H9 (cell line): ENCODE results near the gene ZNF28. TPM values are rescaled to one million over a fixed set of nuclear protein-coding genes. Genes with fewer than 3 reads are reported as not detected.
"Not testable (repeated sequence)": the region's sequence is repeated elsewhere in the genome, so short reads cannot be mapped to it uniquely, and the experiment has no call there.

ENCODE experiments used
- DNase-seq: peaks from one replicate; pipeline ENCODE4 v3.0.0-alpha.2; 2017
- H2AFZ ChIP-seq: one replicate; pipeline ENCODE4 v1.6.1; 2013; ENCODE audit warnings: mild to moderate bottlenecking, low read length, control low read depth, moderate library complexity
- H2AK5ac ChIP-seq: 2 replicates; pipeline ENCODE4 v1.6.1; 2013; ENCODE audit warnings: low read length, control low read depth, mixed read lengths; ENCODE audit not compliant: insufficient read length
- H2BK120ac ChIP-seq: one replicate; pipeline ENCODE4 v1.6.1; 2013; ENCODE audit warnings: low read depth, mild to moderate bottlenecking, low read length, control low read depth, inconsistent platforms; ENCODE audit not compliant: poor library complexity, severe bottlenecking
- H2BK12ac ChIP-seq: 2 replicates; pipeline ENCODE4 v1.6.1; 2013; ENCODE audit warnings: low read length, control low read depth, mixed read lengths, low read depth; ENCODE audit not compliant: insufficient read length
- H2BK15ac ChIP-seq: 2 replicates; pipeline ENCODE4 v1.6.1; 2013; ENCODE audit warnings: low read depth, low read length, control low read depth
- H2BK20ac ChIP-seq: one replicate; pipeline ENCODE4 v1.6.1; 2013; ENCODE audit warnings: low read depth, mild to moderate bottlenecking, low read length, control low read depth, inconsistent platforms; ENCODE audit not compliant: poor library complexity, severe bottlenecking
- H2BK5ac ChIP-seq: 2 replicates; pipeline ENCODE4 v1.6.1; 2013; ENCODE audit warnings: low read length, control low read depth, mixed read lengths; ENCODE audit not compliant: insufficient read length
- H3K14ac ChIP-seq: 2 replicates; pipeline ENCODE4 v1.6.1; 2013; ENCODE audit warnings: low read length, control low read depth; ENCODE audit not compliant: insufficient read depth
- H3K18ac ChIP-seq: 2 replicates; pipeline ENCODE4 v1.6.1; 2013; ENCODE audit warnings: low read depth, mild to moderate bottlenecking, mixed read lengths, low read length, control low read depth; ENCODE audit not compliant: insufficient read length
- H3K23ac ChIP-seq: 2 replicates; pipeline ENCODE4 v1.6.1; 2013; ENCODE audit warnings: low read length, control low read depth, mixed read lengths, low read depth; ENCODE audit not compliant: insufficient read length
- H3K23me2 ChIP-seq: 2 replicates; pipeline ENCODE4 v1.6.1; 2013; ENCODE audit warnings: low read depth, mild to moderate bottlenecking, mixed read lengths, low read length, control low read depth; ENCODE audit not compliant: insufficient read length, poor library complexity, severe bottlenecking
- H3K27ac ChIP-seq: 2 replicates; pipeline ENCODE4 v1.5.1; 2013; ENCODE audit warnings: low read length, control low read depth, mixed read lengths, low read depth; ENCODE audit not compliant: insufficient read length
- H3K27me3 ChIP-seq: 2 replicates; pipeline ENCODE4 v1.6.1; 2013; ENCODE audit warnings: low read length, control low read depth, inconsistent platforms; ENCODE audit not compliant: insufficient read depth
- H3K4ac ChIP-seq: 2 replicates; pipeline ENCODE4 v1.6.1; 2013; ENCODE audit warnings: low read depth, mild to moderate bottlenecking, control low read depth, inconsistent platforms, low read length, moderate library complexity
- H3K4me1 ChIP-seq: 2 replicates; pipeline ENCODE4 v1.6.1; 2013; ENCODE audit warnings: low read length, control low read depth, inconsistent platforms; ENCODE audit not compliant: insufficient read depth
- H3K4me2 ChIP-seq: 2 replicates; pipeline ENCODE4 v1.6.1; 2013; ENCODE audit warnings: low read length, control low read depth, mixed read lengths; ENCODE audit not compliant: insufficient read length, insufficient read depth
- H3K56ac ChIP-seq: 2 replicates; pipeline ENCODE4 v1.6.1; 2013; ENCODE audit warnings: low read depth, mild to moderate bottlenecking, mixed read lengths, low read length, control low read depth; ENCODE audit not compliant: insufficient read length
- H3K79me1 ChIP-seq: 2 replicates; pipeline ENCODE4 v1.6.1; 2013; ENCODE audit warnings: low read depth, mild to moderate bottlenecking, moderate library complexity, low read length, control low read depth, inconsistent platforms; ENCODE audit not compliant: insufficient read depth, poor library complexity, severe bottlenecking
- H3K79me2 ChIP-seq: 2 replicates; pipeline ENCODE4 v1.6.1; 2013; ENCODE audit warnings: low read length, control low read depth, inconsistent platforms; ENCODE audit not compliant: insufficient read depth
- H3K9ac ChIP-seq: 2 replicates; pipeline ENCODE4 v1.6.1; 2013; ENCODE audit warnings: low read length, control low read depth, mixed read lengths; ENCODE audit not compliant: insufficient read length; ENCODE audit errors: extremely low read depth
- H3K9me3 ChIP-seq: one replicate; pipeline ENCODE4 v1.6.1; 2013; ENCODE audit warnings: low read depth, low read length, inconsistent platforms; ENCODE audit not compliant: control insufficient read depth
- H3T11ph ChIP-seq: one replicate; pipeline ENCODE4 v1.6.1; 2013; ENCODE audit warnings: mild to moderate bottlenecking, low read length, control low read depth, inconsistent platforms
- H4K20me1 ChIP-seq: one replicate; pipeline ENCODE4 v1.6.1; 2013; ENCODE audit not compliant: control insufficient read depth, insufficient read length, insufficient read depth
- H4K5ac ChIP-seq: 2 replicates; pipeline ENCODE4 v1.6.1; 2013; ENCODE audit warnings: low read depth, mild to moderate bottlenecking, mixed read lengths, low read length, control low read depth; ENCODE audit not compliant: insufficient read length
- H4K8ac ChIP-seq: replicated peaks from 2 replicates; pipeline ENCODE4 v1.6.1; 2013; ENCODE audit warnings: low read length, control low read depth, mixed read lengths, low read depth; ENCODE audit not compliant: insufficient read length
- H4K91ac ChIP-seq: 2 replicates; pipeline ENCODE4 v1.6.1; 2013; ENCODE audit warnings: low read depth, mild to moderate bottlenecking, moderate library complexity, mixed read lengths, low read length, control low read depth; ENCODE audit not compliant: insufficient read length
- H3K27ac Mint-ChIP-seq, 3 experiments: 2 replicates in 2 of 3; 3 replicates in 1 of 3; pipeline ENCODE4 v1.8.0; 2020 to 2021; ENCODE audit warnings: mixed read lengths in 3 of 3, mild to moderate bottlenecking in 1 of 3, moderate library complexity in 1 of 3
- H3K27me3 Mint-ChIP-seq: 2 replicates; pipeline ENCODE4 v1.8.0; 2021; ENCODE audit warnings: low read depth, mild to moderate bottlenecking, moderate library complexity, mixed read lengths
- H3K36me3 Mint-ChIP-seq, 3 experiments: 2 replicates in 2 of 3; 3 replicates in 1 of 3; pipeline ENCODE4 v1.8.0; 2020 to 2021; ENCODE audit warnings: low read depth in 3 of 3, mixed read lengths in 3 of 3; ENCODE audit not compliant: insufficient read depth in 1 of 3
- H3K4me1 Mint-ChIP-seq, 2 experiments: 2 replicates each; pipeline ENCODE4 v1.8.0; 2020; ENCODE audit warnings: mixed read lengths in 2 of 2
- H3K4me3 Mint-ChIP-seq, 2 experiments: 2 replicates in 1 of 2; 3 replicates in 1 of 2; pipeline ENCODE4 v1.8.0; 2020 to 2021; ENCODE audit warnings: mild to moderate bottlenecking in 2 of 2, mixed read lengths in 2 of 2, moderate library complexity in 1 of 2
- H3K9me3 Mint-ChIP-seq, 2 experiments: 2 replicates in 1 of 2; 3 replicates in 1 of 2; pipeline ENCODE4 v1.8.0; 2020; ENCODE audit warnings: mild to moderate bottlenecking in 2 of 2, mixed read lengths in 2 of 2, moderate library complexity in 1 of 2
- WGBS: extraction: QIAGEN DNeasy Blood & Tissue Kit; methylation state at CpG from one replicate; pipeline ENCODE4 v1.1.7; 2013; ENCODE audit warnings: missing lambda C conversion rate, low lambda C conversion rate, mixed read lengths; ENCODE audit not compliant: insufficient read length; ENCODE audit errors: extremely low coverage; 5-methylcytosine and 5-hydroxymethylcytosine counted together
- total RNA-seq: library from RNA; stranded (reverse); gene quantifications from 2 replicates; pipeline ENCODE4 v1.2.1, GENCODE V29; 2021

ZNF28 gene
- total RNA-seq, 1 experiment from 2014 or later: 31.3 TPM

GRCh38 chr19:52857378-52858191 is 36.2 kb upstream of the ZNF28 start, which contains the start of gene ZNF468:
Gene ZNF468, minus strand, starts transcription at chr19:52857619. Its CDS starts 3,347 bp downstream, at chr19:52854272.
- H4K5ac ChIP-seq, H4K91ac ChIP-seq, H3K23me2 ChIP-seq, H3K18ac ChIP-seq, H4K8ac ChIP-seq, H3K14ac ChIP-seq, H3K4ac ChIP-seq, H2BK20ac ChIP-seq, H4K20me1 ChIP-seq, H3K9me3 ChIP-seq, H3K27me3 Mint-ChIP-seq, H2BK120ac ChIP-seq, H3T11ph ChIP-seq, H3K27me3 ChIP-seq, H3K56ac ChIP-seq, H2BK12ac ChIP-seq, H3K4me1 ChIP-seq, H3K9me3 Mint-ChIP-seq, H3K79me1 ChIP-seq, H3K79me2 ChIP-seq, H2BK5ac ChIP-seq, H3K23ac ChIP-seq, H2BK15ac ChIP-seq, H3K27ac ChIP-seq, H2AK5ac ChIP-seq: not testable (repeated sequence)
- peak within 1 kb of the TSS; percentile 59 for H2AFZ ChIP-seq
- peak within 1 kb of the TSS; percentile 51 for H3K9ac ChIP-seq
- peaks cover 8 to 21% (median 13%) of the 10 kb centered on the region in 3 experiments; a peak in 6 of 7 replicates for H3K36me3 Mint-ChIP-seq
- H3K4me1 Mint-ChIP-seq: peaks cover 8 to 24% of the 10 kb centered on the region in 2 experiments
- no CpG with 5 or more reads among the region's 43 CpGs for WGBS
- DNase-seq: peak; percentile 88
- H3K27ac Mint-ChIP-seq: peak within 1 kb of the TSS in 2 of 3 experiments; percentile 58 to 91; a peak in 4 of 7 replicates
- H3K4me3 Mint-ChIP-seq: peak within 1 kb of the TSS; percentile 93 to 96
- peak within 1 kb of the TSS; percentile 75 for H3K4me2 ChIP-seq

GRCh38 chr19:52856540-52857377 is 35.3 kb upstream of the ZNF28 start:
- not testable (repeated sequence) for H3K27me3 Mint-ChIP-seq, H2BK20ac ChIP-seq, H2AFZ ChIP-seq, H3T11ph ChIP-seq, H3K27me3 ChIP-seq, H3K79me1 ChIP-seq, H3K4ac ChIP-seq, H3K4me1 ChIP-seq, H2BK12ac ChIP-seq, H3K18ac ChIP-seq, H4K20me1 ChIP-seq, H3K27ac ChIP-seq, H3K14ac ChIP-seq, H3K23me2 ChIP-seq, H3K9me3 Mint-ChIP-seq, H2BK5ac ChIP-seq, DNase-seq, H3K79me2 ChIP-seq, H4K5ac ChIP-seq, H4K91ac ChIP-seq, H2AK5ac ChIP-seq, H2BK15ac ChIP-seq, H3K9me3 ChIP-seq, H4K8ac ChIP-seq, H3K23ac ChIP-seq, H3K56ac ChIP-seq, H2BK120ac ChIP-seq
- peak overlapping the region; percentile 51 for H3K9ac ChIP-seq
- Mint-ChIP-seq H3K27ac (peak overlapping the region in 1 of 3 experiments; percentile 91; a peak in 2 of 7 replicates), H3K36me3 (peaks cover 10 to 25% (median 16%) of the 10 kb centered on the region in 3 experiments; a peak in 6 of 7 replicates), H3K4me1 (peaks cover 6 to 20% of the 10 kb centered on the region in 2 experiments), H3K4me3 (peak overlapping the region; percentile 93 to 96)
- H3K4me2 ChIP-seq: peak overlapping the region; percentile 75
- WGBS: no CpG with 5 or more reads among the region's 31 CpGs
